Globus pallidus (tissue), 1 donor: ENCODE results near the gene PLRG1.
"Not testable (repeated sequence)": the region's sequence is repeated elsewhere in the genome, so short reads cannot be mapped to it uniquely, and the experiment has no call there.

ENCODE experiments used
- DNase-seq: peaks from one replicate; pipeline ENCODE4 v3.0.0-alpha.2; 2015; ENCODE audit warnings: low spot score

PLRG1 gene

GRCh38 chr4:154549894-154550790, at the start of gene PLRG1:
TSS of gene PLRG1 (minus strand) at chr4:154550400. CDS start at chr4:154550308, 92 bp downstream.
- DNase-seq = peak; percentile 94

DNA sequence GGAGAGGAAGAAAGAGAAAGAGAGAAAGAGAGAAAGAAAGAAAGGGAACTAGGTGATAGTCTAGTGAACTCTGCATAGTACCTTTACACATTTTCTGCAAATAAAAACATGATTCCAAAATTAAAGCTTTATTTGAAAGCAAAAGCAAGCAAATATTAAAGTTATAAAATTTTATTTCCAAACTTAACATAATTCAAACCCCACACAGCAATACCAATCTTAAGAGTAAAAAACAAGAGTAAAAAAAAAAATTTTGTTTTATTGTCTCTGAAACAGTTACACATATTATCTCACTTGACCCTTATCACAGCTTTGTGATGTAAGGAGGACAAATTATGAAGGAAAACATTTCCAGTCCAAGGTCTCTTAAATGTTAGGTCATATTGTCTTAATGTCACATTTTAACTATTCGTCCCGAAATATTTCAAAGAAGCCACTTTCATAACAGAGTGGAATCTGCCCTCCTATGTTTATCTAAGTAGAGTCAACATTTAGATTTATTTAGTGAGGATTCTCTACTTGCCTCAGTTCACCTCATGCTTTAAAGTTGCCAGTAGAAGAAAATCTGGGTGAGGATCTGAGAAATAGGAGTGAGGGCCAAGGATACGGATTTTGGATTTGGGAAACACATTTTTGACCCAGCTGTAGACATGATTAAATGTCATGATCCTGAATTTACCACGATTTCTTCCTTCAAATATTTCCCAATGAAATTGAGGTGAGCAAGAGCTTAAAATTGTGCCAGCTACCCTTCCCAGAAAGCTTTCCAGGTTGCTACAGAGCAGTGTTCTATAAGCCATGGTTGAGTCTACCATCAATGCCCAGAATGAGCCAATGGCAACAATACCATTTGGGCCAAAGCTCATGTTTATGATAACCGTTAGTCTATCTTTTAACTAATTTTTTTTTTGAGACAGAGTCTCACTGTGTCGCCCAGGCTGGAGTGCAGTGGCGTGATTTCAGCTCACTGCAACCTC, 47.9 kb upstream of the PLRG1 start:
- DNase-seq = no peak

- not testable (repeated sequence) for DNase-seq
Measured at GRCh38 chr4:154597281-154597680, 47.1 kb upstream of the PLRG1 start.

DNA sequence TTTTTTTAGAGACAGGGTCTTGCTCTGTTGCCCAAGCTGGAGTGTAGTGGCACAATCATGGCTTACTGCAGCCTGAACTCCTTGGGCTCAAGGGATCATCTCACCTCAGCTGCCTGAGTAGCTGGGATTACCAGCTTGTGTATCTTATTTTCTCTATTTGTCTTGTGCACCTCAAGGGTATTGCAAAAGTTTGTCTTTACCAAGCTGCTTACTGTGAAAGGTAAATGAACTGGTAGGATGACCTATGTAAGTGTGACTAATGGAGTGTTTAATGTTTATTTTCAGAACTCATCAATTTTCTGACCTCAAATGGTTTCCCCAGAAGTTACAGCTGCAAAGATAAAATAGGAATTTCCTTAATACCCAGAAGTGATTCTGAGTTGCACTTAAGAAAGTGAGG, 45.6 kb upstream of the PLRG1 start:
- no peak for DNase-seq

DNA sequence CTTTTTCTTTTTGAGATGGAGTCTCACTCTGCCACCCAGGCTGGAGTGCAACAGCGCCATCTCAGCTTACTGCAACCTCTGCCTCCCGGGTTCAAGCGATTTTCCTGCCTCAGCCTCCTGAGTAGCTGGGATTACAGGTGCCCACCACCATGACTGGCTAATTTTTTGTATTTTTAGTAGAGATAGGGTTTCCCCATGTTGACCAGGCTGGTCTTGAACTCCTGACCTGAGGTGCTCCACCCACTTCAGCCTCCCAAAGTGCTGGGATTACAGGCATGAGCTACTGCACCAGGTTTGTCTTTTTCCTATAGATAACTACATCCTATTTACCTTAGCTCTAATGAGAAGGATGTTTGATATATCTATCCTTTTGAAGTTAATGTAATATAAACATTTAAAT, 44.1 kb upstream of the PLRG1 start:
- not testable (repeated sequence) for DNase-seq

DNA sequence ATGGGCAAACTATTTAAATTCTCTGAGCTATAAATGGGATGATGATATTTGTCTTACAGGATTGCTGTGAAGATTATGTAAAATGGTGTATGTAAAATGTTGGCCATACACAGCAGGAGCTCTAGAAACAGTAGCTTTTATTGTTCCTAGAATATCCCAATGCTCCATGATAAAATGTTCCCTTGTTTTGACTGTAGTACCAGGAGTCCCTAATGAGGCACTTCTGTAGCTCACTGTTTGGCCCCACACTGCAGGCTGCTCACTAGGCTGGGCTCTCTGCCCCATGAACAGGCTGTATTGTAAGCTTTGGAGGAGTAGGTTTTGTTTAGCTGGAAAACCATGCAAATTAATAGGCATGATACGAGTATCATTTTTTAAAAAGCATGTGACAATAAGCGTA, 43.7 kb upstream of the PLRG1 start:
- DNase-seq = peak; percentile 83

DNA sequence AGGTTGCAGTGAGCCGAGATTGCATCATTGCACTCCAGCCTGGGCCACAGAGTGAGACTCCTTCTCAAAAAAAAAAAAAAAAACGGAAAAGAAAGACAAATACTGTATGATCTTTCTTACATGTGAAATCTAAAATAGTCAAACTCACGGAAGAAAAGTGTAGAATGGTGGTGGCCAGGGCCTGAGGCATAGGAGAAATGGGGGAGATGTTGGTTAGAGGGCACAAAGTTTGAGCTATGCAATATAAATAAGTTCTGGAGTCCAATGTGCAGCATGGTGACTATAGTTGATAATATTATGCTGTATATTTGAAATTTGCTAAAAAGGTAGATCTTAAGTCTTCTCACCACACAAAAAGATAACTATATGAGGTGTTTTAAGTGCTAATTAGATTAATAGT, 41.7 kb upstream of the PLRG1 start:
- no peak for DNase-seq

- DNase-seq = no peak
Measured at GRCh38 chr4:154590329-154591006, 40.3 kb upstream of the PLRG1 start, which contains the start of gene FGA. TSS of gene FGA (minus strand) at chr4:154590742. CDS start at chr4:154590687, 55 bp downstream.

- DNase-seq = no peak
Measured at GRCh38 chr4:154589296-154590197, 39.3 kb upstream of the PLRG1 start.

DNA sequence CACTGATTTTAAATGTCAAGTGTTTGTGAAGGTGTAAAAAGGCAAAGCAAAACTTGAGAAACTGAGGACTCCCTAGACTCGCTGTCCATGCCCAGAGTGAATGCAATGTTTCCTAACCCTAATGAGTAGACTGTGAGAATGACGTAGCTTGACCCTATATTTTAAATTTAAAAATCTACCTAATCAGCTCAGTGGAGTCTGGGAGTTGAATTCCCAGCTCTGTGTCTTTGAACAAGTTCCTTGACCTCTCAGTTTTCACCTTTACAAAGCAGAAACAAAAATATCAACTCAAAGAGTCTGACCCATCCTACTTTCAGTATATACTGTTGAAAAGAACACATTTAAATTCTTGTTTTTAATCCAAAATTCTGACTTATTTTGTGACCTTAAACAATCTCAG, 38.0 kb upstream of the PLRG1 start:
- DNase-seq = no peak

DNA sequence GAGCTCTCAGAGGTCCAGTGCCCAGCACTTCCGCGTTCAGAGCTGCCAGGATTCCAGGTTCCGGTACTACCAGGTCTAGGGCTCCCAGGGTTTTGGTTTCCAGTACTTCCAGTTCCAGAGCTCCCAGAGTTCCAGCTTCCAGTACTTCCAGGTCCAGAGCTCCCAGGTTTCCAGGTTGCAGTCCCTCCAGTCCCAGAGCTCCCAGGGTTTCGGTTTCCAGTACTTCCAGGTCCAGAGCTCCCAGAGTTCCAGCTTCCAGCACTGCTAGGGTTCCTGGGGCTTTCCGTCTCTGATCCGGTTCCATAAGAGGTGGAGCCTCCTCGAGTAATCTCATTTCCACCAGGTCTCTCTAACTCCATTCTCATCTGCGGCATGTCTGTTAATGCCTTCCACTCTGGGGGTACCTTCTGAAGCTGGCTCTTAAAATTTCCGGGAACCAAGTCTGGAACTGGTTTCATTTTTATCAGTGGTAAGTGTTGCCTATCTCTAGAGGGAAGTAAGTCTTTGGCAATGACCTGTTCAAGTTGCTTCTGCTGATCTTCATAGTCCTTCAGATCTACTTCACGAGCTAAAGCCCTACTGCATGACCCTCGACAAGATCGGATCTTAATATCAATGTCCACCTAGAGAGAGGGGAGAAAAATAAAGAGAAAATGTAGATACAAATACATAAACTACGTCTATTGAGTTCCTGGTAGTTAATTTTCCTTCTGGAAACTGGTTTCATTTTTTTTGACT, 36.3 kb upstream of the PLRG1 start:
- no peak for DNase-seq

DNA sequence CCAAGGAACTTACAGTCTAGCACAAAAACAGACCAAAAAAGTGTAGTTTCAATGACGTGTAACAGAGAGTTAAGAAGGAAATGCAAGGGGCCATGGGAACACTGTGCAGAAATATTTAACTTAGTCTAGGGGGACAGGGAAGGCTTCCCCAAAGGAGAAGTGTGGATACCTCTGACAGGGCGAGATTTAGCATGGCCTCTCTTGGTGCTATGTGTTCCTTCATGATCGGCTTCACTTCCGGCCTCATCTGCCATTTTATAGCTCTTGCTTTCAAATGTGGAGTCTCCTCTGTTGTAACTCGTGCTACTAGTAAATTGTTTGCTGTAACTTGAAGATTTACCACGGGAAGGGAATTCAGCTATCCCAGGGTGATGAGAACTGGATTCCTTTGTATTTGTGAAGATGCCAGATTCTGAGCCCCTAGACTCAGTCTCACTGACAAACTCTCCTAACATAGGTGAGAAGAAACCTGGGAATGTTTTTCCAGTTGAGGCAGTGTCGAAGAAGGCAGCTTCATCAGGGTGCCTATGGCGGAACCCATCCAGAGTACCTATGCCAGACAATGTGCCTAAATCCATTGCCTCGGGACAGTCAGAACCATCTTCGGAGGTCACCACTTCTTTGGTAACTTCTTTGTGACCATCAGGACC, 35.3 kb upstream of the PLRG1 start:
- DNase-seq = no peak

- DNase-seq = no peak
Measured at GRCh38 chr4:154584259-154584658, 34.1 kb upstream of the PLRG1 start.

DNA sequence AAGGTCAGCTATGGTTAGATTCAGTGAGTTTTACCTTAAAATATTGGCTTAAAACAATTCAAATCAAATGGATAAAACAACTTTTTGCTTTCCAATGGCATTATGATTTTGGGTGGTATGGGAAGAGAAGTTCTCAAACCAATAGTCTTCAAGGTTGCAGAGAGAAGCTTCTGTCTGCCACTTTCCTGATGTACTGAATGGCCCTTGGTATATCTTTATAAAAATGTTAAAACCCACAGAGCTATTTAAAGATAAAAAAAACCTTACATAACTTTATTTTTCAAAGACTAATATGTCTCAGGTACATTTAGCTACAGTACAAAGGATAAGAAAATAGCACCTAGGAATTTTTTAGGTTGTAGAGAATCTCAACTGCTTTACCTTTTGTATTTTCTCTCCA, 33.5 kb upstream of the PLRG1 start:
- no peak for DNase-seq

GRCh38 chr4:154583230-154583629, 33.0 kb upstream of the PLRG1 start:
- DNase-seq = no peak

GRCh38 chr4:154582723-154583122, 32.5 kb upstream of the PLRG1 start:
- no peak for DNase-seq

DNA sequence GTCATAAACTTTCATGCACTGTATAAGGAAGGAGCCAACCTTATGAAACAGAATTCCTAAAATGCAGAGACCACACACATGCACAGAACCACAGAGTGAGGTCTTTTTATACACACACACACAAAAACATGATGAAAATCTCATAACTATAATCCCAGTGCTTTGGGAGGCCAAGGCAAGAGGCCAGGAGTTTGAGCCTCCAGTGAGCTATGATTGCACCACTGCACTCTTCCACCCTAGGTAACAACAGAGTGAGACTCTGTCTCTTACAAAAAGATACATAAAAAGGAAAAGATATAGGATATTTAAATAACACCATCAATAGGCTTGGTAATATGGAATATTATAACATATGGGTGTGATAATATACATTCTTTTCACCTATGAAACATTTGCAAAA, 29.7 kb upstream of the PLRG1 start:
- DNase-seq = no peak

DNA sequence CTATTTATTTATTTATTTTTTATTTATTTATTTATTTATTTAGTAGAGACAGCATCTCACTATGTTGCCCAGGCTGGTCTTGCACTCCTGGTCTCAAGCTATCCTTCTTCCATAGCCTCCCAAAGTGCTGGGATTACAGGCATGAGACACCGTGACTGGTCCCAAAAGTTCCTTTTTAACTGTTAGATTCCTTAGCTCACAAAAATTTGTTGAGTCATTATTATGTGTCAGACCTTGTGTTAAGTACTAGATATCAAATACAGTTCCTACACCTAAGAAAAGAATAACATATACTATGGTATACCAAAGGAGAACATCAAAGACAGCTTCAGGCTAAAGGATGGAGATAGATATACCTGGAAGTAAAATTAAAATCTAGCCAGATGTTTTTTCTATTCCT, 28.7 kb upstream of the PLRG1 start:
- no peak for DNase-seq

GRCh38 chr4:154577324-154577723, 27.1 kb upstream of the PLRG1 start:
- no peak for DNase-seq

DNA sequence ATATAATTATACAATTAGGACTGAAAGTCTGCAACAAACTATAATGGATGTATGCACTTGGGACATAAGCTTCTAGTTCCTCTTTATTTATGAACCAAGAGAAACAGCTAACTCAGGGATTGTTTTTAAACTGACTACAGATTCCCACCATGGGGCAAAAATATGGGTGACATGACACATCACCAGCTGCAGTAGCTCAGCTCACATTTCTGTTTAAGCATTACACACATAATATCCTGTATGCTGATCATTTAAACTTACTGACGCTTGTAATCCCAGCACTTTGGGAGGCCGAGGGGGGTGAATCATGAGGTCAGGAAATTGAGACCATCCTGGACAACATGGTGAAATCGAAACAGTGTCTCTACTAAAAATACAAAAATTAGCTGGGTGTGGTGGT, 24.1 kb upstream of the PLRG1 start:
- DNase-seq = no peak
